ENCODE data around the gene ZNF311.

The ZNF311 gene

GRCh38 chr6:29019629-29020028 lies 14.5 kb upstream of the ZNF311 start:
- no peak for TF ChIP-seq CTCF (IDR thresholded peaks at IDR 0.05; ENCODE audit: extremely low read depth, missing control alignments)
- DNase-seq (ENCODE audit: low spot score) = no peak

- no peak for TF ChIP-seq CTCF (IDR thresholded peaks at IDR 0.05; ENCODE audit: extremely low read depth, missing control alignments)
- DNase-seq (ENCODE audit: low spot score) = no peak
These were observed 12.3 kb upstream of the ZNF311 start for GRCh38 chr6:29017428-29017802.

- peak; percentile 65 for TF ChIP-seq CTCF (IDR thresholded peaks at IDR 0.05; ENCODE audit: extremely low read depth, missing control alignments)
- DNase-seq (ENCODE audit: low spot score) = peak; percentile 86
These were observed 11.7 kb upstream of the ZNF311 start for GRCh38 chr6:29016559-29017427.

- no peak for DNase-seq (ENCODE audit: low spot score)
- no peak for TF ChIP-seq CTCF (IDR thresholded peaks at IDR 0.05; ENCODE audit: extremely low read depth, missing control alignments)
These were observed 9.9 kb upstream of the ZNF311 start for GRCh38 chr6:29014729-29015608.

- DNase-seq (ENCODE audit: low spot score) = peak; percentile 46
- no peak for TF ChIP-seq CTCF (IDR thresholded peaks at IDR 0.05; ENCODE audit: extremely low read depth, missing control alignments)
These were observed 6.2 kb upstream of the ZNF311 start for GRCh38 chr6:29011276-29011734.

GRCh38 chr6:29009358-29009757 lies 4.2 kb upstream of the ZNF311 start:
- DNase-seq (ENCODE audit: low spot score) = no peak
- no peak for TF ChIP-seq CTCF (IDR thresholded peaks at IDR 0.05; ENCODE audit: extremely low read depth, missing control alignments)

GRCh38 chr6:29008089-29008488 lies 3.0 kb upstream of the ZNF311 start:
- no peak for DNase-seq (ENCODE audit: low spot score)
- TF ChIP-seq CTCF (IDR thresholded peaks at IDR 0.05; ENCODE audit: extremely low read depth, missing control alignments) = no peak

Data from GM20000 (cell line).